H9 (cell line): Measurements from ENCODE around the gene KIF16B. TPM values are rescaled to one million over a fixed set of nuclear protein-coding genes. Genes with fewer than 3 reads are reported as not detected.

Source experiments
- DNase-seq: peaks from one replicate; pipeline ENCODE4 v3.0.0-alpha.2; 2017
- H2AFZ ChIP-seq: one replicate; pipeline ENCODE4 v1.6.1; 2013; ENCODE audit warnings: mild to moderate bottlenecking, low read length, control low read depth, moderate library complexity
- H2AK5ac ChIP-seq: 2 replicates; pipeline ENCODE4 v1.6.1; 2013; ENCODE audit warnings: low read length, control low read depth, mixed read lengths; ENCODE audit not compliant: insufficient read length
- H2BK120ac ChIP-seq: one replicate; pipeline ENCODE4 v1.6.1; 2013; ENCODE audit warnings: low read depth, mild to moderate bottlenecking, low read length, control low read depth, inconsistent platforms; ENCODE audit not compliant: poor library complexity, severe bottlenecking
- H2BK12ac ChIP-seq: 2 replicates; pipeline ENCODE4 v1.6.1; 2013; ENCODE audit warnings: low read length, control low read depth, mixed read lengths, low read depth; ENCODE audit not compliant: insufficient read length
- H2BK15ac ChIP-seq: 2 replicates; pipeline ENCODE4 v1.6.1; 2013; ENCODE audit warnings: low read depth, low read length, control low read depth
- H2BK20ac ChIP-seq: one replicate; pipeline ENCODE4 v1.6.1; 2013; ENCODE audit warnings: low read depth, mild to moderate bottlenecking, low read length, control low read depth, inconsistent platforms; ENCODE audit not compliant: poor library complexity, severe bottlenecking
- H2BK5ac ChIP-seq: 2 replicates; pipeline ENCODE4 v1.6.1; 2013; ENCODE audit warnings: low read length, control low read depth, mixed read lengths; ENCODE audit not compliant: insufficient read length
- H3K14ac ChIP-seq: 2 replicates; pipeline ENCODE4 v1.6.1; 2013; ENCODE audit warnings: low read length, control low read depth; ENCODE audit not compliant: insufficient read depth
- H3K18ac ChIP-seq: 2 replicates; pipeline ENCODE4 v1.6.1; 2013; ENCODE audit warnings: low read depth, mild to moderate bottlenecking, mixed read lengths, low read length, control low read depth; ENCODE audit not compliant: insufficient read length
- H3K23ac ChIP-seq: 2 replicates; pipeline ENCODE4 v1.6.1; 2013; ENCODE audit warnings: low read length, control low read depth, mixed read lengths, low read depth; ENCODE audit not compliant: insufficient read length
- H3K23me2 ChIP-seq: 2 replicates; pipeline ENCODE4 v1.6.1; 2013; ENCODE audit warnings: low read depth, mild to moderate bottlenecking, mixed read lengths, low read length, control low read depth; ENCODE audit not compliant: insufficient read length, poor library complexity, severe bottlenecking
- H3K27ac ChIP-seq: 2 replicates; pipeline ENCODE4 v1.5.1; 2013; ENCODE audit warnings: low read length, control low read depth, mixed read lengths, low read depth; ENCODE audit not compliant: insufficient read length
- H3K27me3 ChIP-seq: 2 replicates; pipeline ENCODE4 v1.6.1; 2013; ENCODE audit warnings: low read length, control low read depth, inconsistent platforms; ENCODE audit not compliant: insufficient read depth
- H3K4ac ChIP-seq: 2 replicates; pipeline ENCODE4 v1.6.1; 2013; ENCODE audit warnings: low read depth, mild to moderate bottlenecking, control low read depth, inconsistent platforms, low read length, moderate library complexity
- H3K4me1 ChIP-seq: 2 replicates; pipeline ENCODE4 v1.6.1; 2013; ENCODE audit warnings: low read length, control low read depth, inconsistent platforms; ENCODE audit not compliant: insufficient read depth
- H3K4me2 ChIP-seq: 2 replicates; pipeline ENCODE4 v1.6.1; 2013; ENCODE audit warnings: low read length, control low read depth, mixed read lengths; ENCODE audit not compliant: insufficient read length, insufficient read depth
- H3K56ac ChIP-seq: 2 replicates; pipeline ENCODE4 v1.6.1; 2013; ENCODE audit warnings: low read depth, mild to moderate bottlenecking, mixed read lengths, low read length, control low read depth; ENCODE audit not compliant: insufficient read length
- H3K79me1 ChIP-seq: 2 replicates; pipeline ENCODE4 v1.6.1; 2013; ENCODE audit warnings: low read depth, mild to moderate bottlenecking, moderate library complexity, low read length, control low read depth, inconsistent platforms; ENCODE audit not compliant: insufficient read depth, poor library complexity, severe bottlenecking
- H3K79me2 ChIP-seq: 2 replicates; pipeline ENCODE4 v1.6.1; 2013; ENCODE audit warnings: low read length, control low read depth, inconsistent platforms; ENCODE audit not compliant: insufficient read depth
- H3K9ac ChIP-seq: 2 replicates; pipeline ENCODE4 v1.6.1; 2013; ENCODE audit warnings: low read length, control low read depth, mixed read lengths; ENCODE audit not compliant: insufficient read length; ENCODE audit errors: extremely low read depth
- H3K9me3 ChIP-seq: one replicate; pipeline ENCODE4 v1.6.1; 2013; ENCODE audit warnings: low read depth, low read length, inconsistent platforms; ENCODE audit not compliant: control insufficient read depth
- H3T11ph ChIP-seq: one replicate; pipeline ENCODE4 v1.6.1; 2013; ENCODE audit warnings: mild to moderate bottlenecking, low read length, control low read depth, inconsistent platforms
- H4K20me1 ChIP-seq: one replicate; pipeline ENCODE4 v1.6.1; 2013; ENCODE audit not compliant: control insufficient read depth, insufficient read length, insufficient read depth
- H4K5ac ChIP-seq: 2 replicates; pipeline ENCODE4 v1.6.1; 2013; ENCODE audit warnings: low read depth, mild to moderate bottlenecking, mixed read lengths, low read length, control low read depth; ENCODE audit not compliant: insufficient read length
- H4K8ac ChIP-seq: replicated peaks from 2 replicates; pipeline ENCODE4 v1.6.1; 2013; ENCODE audit warnings: low read length, control low read depth, mixed read lengths, low read depth; ENCODE audit not compliant: insufficient read length
- H4K91ac ChIP-seq: 2 replicates; pipeline ENCODE4 v1.6.1; 2013; ENCODE audit warnings: low read depth, mild to moderate bottlenecking, moderate library complexity, mixed read lengths, low read length, control low read depth; ENCODE audit not compliant: insufficient read length
- H3K27ac Mint-ChIP-seq, 3 experiments: 2 replicates in 2 of 3; 3 replicates in 1 of 3; pipeline ENCODE4 v1.8.0; 2020 to 2021; ENCODE audit warnings: mixed read lengths in 3 of 3, mild to moderate bottlenecking in 1 of 3, moderate library complexity in 1 of 3
- H3K27me3 Mint-ChIP-seq: 2 replicates; pipeline ENCODE4 v1.8.0; 2021; ENCODE audit warnings: low read depth, mild to moderate bottlenecking, moderate library complexity, mixed read lengths
- H3K36me3 Mint-ChIP-seq, 3 experiments: 2 replicates in 2 of 3; 3 replicates in 1 of 3; pipeline ENCODE4 v1.8.0; 2020 to 2021; ENCODE audit warnings: low read depth in 3 of 3, mixed read lengths in 3 of 3; ENCODE audit not compliant: insufficient read depth in 1 of 3
- H3K4me1 Mint-ChIP-seq, 2 experiments: 2 replicates each; pipeline ENCODE4 v1.8.0; 2020; ENCODE audit warnings: mixed read lengths in 2 of 2
- H3K4me3 Mint-ChIP-seq, 2 experiments: 2 replicates in 1 of 2; 3 replicates in 1 of 2; pipeline ENCODE4 v1.8.0; 2020 to 2021; ENCODE audit warnings: mild to moderate bottlenecking in 2 of 2, mixed read lengths in 2 of 2, moderate library complexity in 1 of 2
- H3K9me3 Mint-ChIP-seq, 2 experiments: 2 replicates in 1 of 2; 3 replicates in 1 of 2; pipeline ENCODE4 v1.8.0; 2020; ENCODE audit warnings: mild to moderate bottlenecking in 2 of 2, mixed read lengths in 2 of 2, moderate library complexity in 1 of 2
- WGBS: extraction: QIAGEN DNeasy Blood & Tissue Kit; methylation state at CpG from one replicate; pipeline ENCODE4 v1.1.7; 2013; ENCODE audit warnings: missing lambda C conversion rate, low lambda C conversion rate, mixed read lengths; ENCODE audit not compliant: insufficient read length; ENCODE audit errors: extremely low coverage; 5-methylcytosine and 5-hydroxymethylcytosine counted together
- total RNA-seq: library from RNA; stranded (reverse); gene quantifications from 2 replicates; pipeline ENCODE4 v1.2.1, GENCODE V29; 2021
- TF ChIP-seq, protein P1 (sequence below): fragments of 200-600 bp; sonication (generic); conservative IDR thresholded peaks from 3 replicates; pipeline ENCODE4 v1.8.0; 2021; ENCODE audit warnings: antibody characterized with exemption, mild to moderate bottlenecking

KIF16B gene
- total RNA-seq, 1 experiment from 2014 or later = 7.4 TPM

DNA sequence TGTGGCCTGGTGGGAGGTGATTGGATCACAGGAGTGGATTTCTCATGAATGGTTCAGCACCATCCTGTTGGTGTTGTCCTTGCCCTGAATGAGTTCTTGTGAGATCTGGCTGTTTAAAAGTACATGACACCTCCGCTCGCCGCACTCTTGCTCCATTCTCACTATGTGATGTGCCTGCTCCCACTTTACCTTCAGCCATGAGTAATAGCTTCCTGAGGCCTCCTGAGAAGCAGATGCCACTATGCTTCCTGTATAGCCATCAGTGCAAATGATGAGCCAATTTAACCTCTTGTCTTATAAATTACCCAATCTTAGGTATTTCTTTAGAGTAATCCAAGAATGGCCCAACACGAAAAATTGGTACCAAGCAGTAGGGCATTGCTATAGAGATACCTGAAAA, 34.5 kb downstream of the KIF16B start:
- Histone ChIP-seq H3K4ac (no peak overlapping the region), H3T11ph (no peak overlapping the region), H4K91ac (no peak overlapping the region), H4K20me1 (no peaks in the 10 kb centered on the region), H4K8ac (no peak overlapping the region), H2AFZ (no peak overlapping the region), H3K18ac (no peak overlapping the region), H3K9me3 (no peaks in the 10 kb centered on the region), H3K9ac (no peak overlapping the region), H3K14ac (no peak overlapping the region), H2AK5ac (no peak overlapping the region), H3K4me2 (no peak overlapping the region), H3K79me1 (peaks cover 3% of the 10 kb centered on the region), H3K56ac (no peak overlapping the region), H3K27me3 (no peaks in the 10 kb centered on the region), H2BK15ac (no peak overlapping the region), H3K79me2 (no peaks in the 10 kb centered on the region), H2BK12ac (no peak overlapping the region), H3K4me1 (no peaks in the 10 kb centered on the region; the same call in 1 of the 2 replicates), H3K23me2 (no peaks in the 10 kb centered on the region), H3K27ac (no peak overlapping the region), H2BK20ac (no peak overlapping the region), H3K23ac (no peak overlapping the region), H4K5ac (no peak overlapping the region), H2BK5ac (no peak overlapping the region), H2BK120ac (no peak overlapping the region)
- DNase-seq = no peak
- WGBS = no CpG with 5 or more reads among the region's 4 CpGs
- TF ChIP-seq, protein P1, sequence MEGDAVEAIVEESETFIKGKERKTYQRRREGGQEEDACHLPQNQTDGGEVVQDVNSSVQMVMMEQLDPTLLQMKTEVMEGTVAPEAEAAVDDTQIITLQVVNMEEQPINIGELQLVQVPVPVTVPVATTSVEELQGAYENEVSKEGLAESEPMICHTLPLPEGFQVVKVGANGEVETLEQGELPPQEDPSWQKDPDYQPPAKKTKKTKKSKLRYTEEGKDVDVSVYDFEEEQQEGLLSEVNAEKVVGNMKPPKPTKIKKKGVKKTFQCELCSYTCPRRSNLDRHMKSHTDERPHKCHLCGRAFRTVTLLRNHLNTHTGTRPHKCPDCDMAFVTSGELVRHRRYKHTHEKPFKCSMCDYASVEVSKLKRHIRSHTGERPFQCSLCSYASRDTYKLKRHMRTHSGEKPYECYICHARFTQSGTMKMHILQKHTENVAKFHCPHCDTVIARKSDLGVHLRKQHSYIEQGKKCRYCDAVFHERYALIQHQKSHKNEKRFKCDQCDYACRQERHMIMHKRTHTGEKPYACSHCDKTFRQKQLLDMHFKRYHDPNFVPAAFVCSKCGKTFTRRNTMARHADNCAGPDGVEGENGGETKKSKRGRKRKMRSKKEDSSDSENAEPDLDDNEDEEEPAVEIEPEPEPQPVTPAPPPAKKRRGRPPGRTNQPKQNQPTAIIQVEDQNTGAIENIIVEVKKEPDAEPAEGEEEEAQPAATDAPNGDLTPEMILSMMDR = no peak
- Mint-ChIP-seq H3K9me3 (no peaks in the 10 kb centered on the region), H3K27ac (no peak overlapping the region), H3K36me3 (0 out of 7 replicates have a peak, but pooled peaks cover 0 to 2% (median 0%) of the 10 kb centered on the region in 3 experiments), H3K4me1 (peaks cover 0 to 14% of the 10 kb centered on the region in 2 experiments; a peak in 3 of 4 replicates), H3K4me3 (no peak overlapping the region), H3K27me3 (no peaks in the 10 kb centered on the region)
